WTC11 (cell line): ENCODE data around the gene TCF7L1. TPM values are rescaled to one million over a fixed set of nuclear protein-coding genes. Genes with fewer than 3 reads are reported as not detected.

Experiments
- ATAC-seq: fragments of 200-7000 bp; cut with Tn5 transposase; 2 replicates; pipeline ENCODE4 v1.10.0; 2021; ENCODE audit warnings: mild to moderate bottlenecking, moderate library complexity
- CTCF ChIA-PET: fragments of 300-600 bp; sonication (Branson Sonifier 250); formaldehyde crosslinking; loops from one replicate; lab custom pipeline; 2021; ENCODE audit warnings: antibody characterized with exemption; lab: Charles Lee
- POLR2A ChIA-PET: fragments of 350-600 bp; sonication (Branson Sonifier 250); formaldehyde crosslinking; loops from one replicate; lab custom pipeline; 2021; ENCODE audit warnings: antibody characterized with exemption; lab: Charles Lee
- DNase-seq: peaks from one replicate; pipeline ENCODE4 v3.0.0; 2021; ENCODE audit warnings: low spot score
- H3K27ac Mint-ChIP-seq: 2 replicates; pipeline ENCODE4 v1.8.0; 2021; ENCODE audit warnings: mixed read lengths
- H3K27me3 Mint-ChIP-seq: 2 replicates; pipeline ENCODE4 v1.8.0; 2021; ENCODE audit warnings: low read depth, mild to moderate bottlenecking, moderate library complexity, mixed read lengths
- H3K36me3 Mint-ChIP-seq: 2 replicates; pipeline ENCODE4 v1.8.0; 2021; ENCODE audit warnings: mixed read lengths
- H3K4me1 Mint-ChIP-seq: 2 replicates; pipeline ENCODE4 v1.8.0; 2022; ENCODE audit warnings: mixed read lengths
- H3K4me3 Mint-ChIP-seq: 2 replicates; pipeline ENCODE4 v1.8.0; 2021; ENCODE audit warnings: mild to moderate bottlenecking, moderate library complexity, mixed read lengths
- H3K9me3 Mint-ChIP-seq: 2 replicates; pipeline ENCODE4 v1.8.0; 2021; ENCODE audit warnings: mixed read lengths
- ATF6 ChIP-seq: sonication (generic); formaldehyde crosslinking; IDR thresholded peaks from 2 replicates; pipeline ENCODE4 v1.8.1; 2023; ENCODE audit warnings: mild to moderate bottlenecking, missing genetic modification reagents
- CREM ChIP-seq: sonication (generic); formaldehyde crosslinking; IDR thresholded peaks from 2 replicates; pipeline ENCODE4 v1.8.1; 2022; ENCODE audit warnings: mild to moderate bottlenecking, missing genetic modification reagents, moderate library complexity
- E2F5 ChIP-seq: sonication (generic); formaldehyde crosslinking; IDR thresholded peaks from 2 replicates; pipeline ENCODE4 v1.8.1; 2022; ENCODE audit warnings: mild to moderate bottlenecking, moderate library complexity, missing genetic modification reagents
- ELF4 ChIP-seq: sonication (generic); formaldehyde crosslinking; IDR thresholded peaks from 2 replicates; pipeline ENCODE4 v1.8.1; 2022; ENCODE audit warnings: low read depth, mild to moderate bottlenecking, moderate library complexity, missing genetic modification reagents
- EMX1 ChIP-seq: fragments of 250-450 bp; sonication (Bioruptor Pico); IDR thresholded peaks from 2 replicates; pipeline ENCODE4 v1.8.0; 2021; ENCODE audit warnings: mild to moderate bottlenecking
- ESRRA ChIP-seq: sonication (generic); formaldehyde crosslinking; IDR thresholded peaks from 2 replicates; pipeline ENCODE4 v1.8.1; 2022; ENCODE audit warnings: mild to moderate bottlenecking, missing genetic modification reagents, borderline replicate concordance
- FOXJ3 ChIP-seq: sonication (generic); formaldehyde crosslinking; IDR thresholded peaks from 2 replicates; pipeline ENCODE4 v1.9.0; 2021; ENCODE audit warnings: missing genetic modification reagents, mild to moderate bottlenecking, borderline replicate concordance
- FOXK1 ChIP-seq: sonication (generic); formaldehyde crosslinking; IDR thresholded peaks from 2 replicates; pipeline ENCODE4 v1.8.0; 2022; ENCODE audit warnings: mild to moderate bottlenecking, moderate library complexity, missing genetic modification reagents
- FOXP4 ChIP-seq: sonication (generic); formaldehyde crosslinking; IDR thresholded peaks from 2 replicates; pipeline ENCODE4 v1.8.0; 2022; ENCODE audit warnings: mild to moderate bottlenecking, missing genetic modification reagents
- JAZF1 ChIP-seq: fragments of 250-450 bp; sonication (Bioruptor Pico); IDR thresholded peaks from 2 replicates; pipeline ENCODE4 v1.9.0; 2021; ENCODE audit warnings: moderate library complexity, mild to moderate bottlenecking, inconsistent platforms
- OVOL2 ChIP-seq: fragments of 250-450 bp; sonication (Bioruptor Pico); IDR thresholded peaks from 2 replicates; pipeline ENCODE4 v1.9.0; 2021; ENCODE audit warnings: mild to moderate bottlenecking, borderline replicate concordance
- PREB ChIP-seq: sonication (generic); formaldehyde crosslinking; IDR thresholded peaks from 2 replicates; pipeline ENCODE4 v1.8.1; 2022; ENCODE audit warnings: mild to moderate bottlenecking, missing genetic modification reagents, moderate library complexity, borderline replicate concordance
- PRRX2 ChIP-seq: fragments of 250-450 bp; sonication (Bioruptor Pico); IDR thresholded peaks from 2 replicates; pipeline ENCODE4 v1.8.0; 2021; ENCODE audit warnings: mild to moderate bottlenecking
- RELA ChIP-seq: sonication (generic); formaldehyde crosslinking; IDR thresholded peaks from 2 replicates; pipeline ENCODE4 v1.8.1; 2022; ENCODE audit warnings: missing genetic modification reagents, mild to moderate bottlenecking, borderline replicate concordance
- SMAD3 ChIP-seq: sonication (generic); formaldehyde crosslinking; IDR thresholded peaks from 2 replicates; pipeline ENCODE4 v1.8.0; 2022; ENCODE audit warnings: missing genetic modification reagents, mild to moderate bottlenecking, borderline replicate concordance
- SOX15 ChIP-seq: fragments of 250-450 bp; sonication (Bioruptor Pico); IDR thresholded peaks from 2 replicates; pipeline ENCODE4 v1.9.0; 2021; ENCODE audit warnings: mild to moderate bottlenecking
- TCF7 ChIP-seq: sonication (generic); formaldehyde crosslinking; IDR thresholded peaks from 2 replicates; pipeline ENCODE4 v1.8.0; 2022; ENCODE audit warnings: mild to moderate bottlenecking, low read depth, missing genetic modification reagents, moderate library complexity
- TEAD1 ChIP-seq: sonication (generic); formaldehyde crosslinking; IDR thresholded peaks from 2 replicates; pipeline ENCODE4 v1.8.0; 2022; ENCODE audit warnings: mild to moderate bottlenecking, missing genetic modification reagents
- USF1 ChIP-seq: sonication (generic); formaldehyde crosslinking; IDR thresholded peaks from 2 replicates; pipeline ENCODE4 v1.8.0; 2022; ENCODE audit warnings: mild to moderate bottlenecking, missing genetic modification reagents
- ZBTB21 ChIP-seq: sonication (generic); formaldehyde crosslinking; IDR thresholded peaks from 2 replicates; pipeline ENCODE4 v1.8.1; 2023; ENCODE audit warnings: mild to moderate bottlenecking, missing genetic modification reagents, borderline replicate concordance
- ZNF121 ChIP-seq: sonication (generic); formaldehyde crosslinking; IDR thresholded peaks from 2 replicates; pipeline ENCODE4 v1.8.0; 2023; ENCODE audit warnings: missing genetic modification reagents
- ZNF281 ChIP-seq: sonication (generic); formaldehyde crosslinking; IDR thresholded peaks from 2 replicates; pipeline ENCODE4 v1.8.0; 2023; ENCODE audit warnings: mild to moderate bottlenecking, missing genetic modification reagents
- ZNF317 ChIP-seq: sonication (generic); formaldehyde crosslinking; IDR thresholded peaks from 2 replicates; pipeline ENCODE4 v1.8.1; 2023; ENCODE audit warnings: low read depth, mild to moderate bottlenecking, moderate library complexity, missing genetic modification reagents, borderline replicate concordance
- ZNF416 ChIP-seq: fragments of 250-450 bp; sonication (Bioruptor Pico); IDR thresholded peaks from 2 replicates; pipeline ENCODE4 v1.9.0; 2021; ENCODE audit warnings: mild to moderate bottlenecking, inconsistent platforms
- ZNF423 ChIP-seq: fragments of 250-450 bp; sonication (Bioruptor Pico); IDR thresholded peaks from 2 replicates; pipeline ENCODE4 v2.1.2; 2022; ENCODE audit warnings: mild to moderate bottlenecking, moderate library complexity
- ZNF512 ChIP-seq: sonication (generic); formaldehyde crosslinking; IDR thresholded peaks from 2 replicates; pipeline ENCODE4 v1.8.1; 2022; ENCODE audit warnings: missing genetic modification reagents, borderline replicate concordance
- total RNA-seq: library from RNA; stranded (reverse); gene quantifications from 3 replicates; pipeline ENCODE4 v1.2.3, GENCODE V29; 2021

TCF7L1 gene
- total RNA-seq, 1 experiment from 2014 or later = 104 TPM

- Mint-ChIP-seq H3K36me3 (peaks cover 33% of the 10 kb centered on the region), H3K9me3 (no peaks in the 10 kb centered on the region), H3K27ac (peak overlapping the region; percentile 95), H3K4me3 (peak overlapping the region; percentile 83), H3K4me1 (peaks cover 55% of the 10 kb centered on the region), H3K27me3 (no peaks in the 10 kb centered on the region; the same call in 1 of the 2 replicates)
- ChIA-PET CTCF (interaction anchor here (1.0 to 1.3 kb wide), 7 partner anchors 15 to 164 kb away, joined by 4 to 6 read pairs (median 4); no protein-coding TSS in a partner anchor), POLR2A (interaction anchor here (0.6 to 1.4 kb wide), 13 partner anchors 9 to 174 kb away, joined by 3 to 10 read pairs (median 3); no protein-coding TSS in a partner anchor)
- DNase-seq (peak; percentile 80), ATAC-seq (peak; percentile 20)
- TF ChIP-seq E2F5 (CRISPR knock-in tag) (peak; percentile 86), TCF7 (no peak), JAZF1 (CRISPR knock-in tag) (no peak), CREM (CRISPR knock-in tag) (peak; percentile 50; the same call in 1 of the 2 replicates), ZNF281 (CRISPR knock-in tag) (peak; percentile 73; the same call in 1 of the 2 replicates), ZNF416 (CRISPR knock-in tag) (no peak), FOXJ3 (CRISPR knock-in tag) (no peak), ZNF317 (CRISPR knock-in tag) (no peak), SOX15 (no peak), SMAD3 (CRISPR knock-in tag) (no peak), OVOL2 (CRISPR knock-in tag) (no peak), PREB (no peak), FOXK1 (CRISPR knock-in tag) (peak; percentile 91; the same call in 1 of the 2 replicates), ESRRA (CRISPR knock-in tag) (no peak), EMX1 (no peak), PRRX2 (0 out of 2 replicates have a peak, but pooled peaks have one; percentile 27), FOXP4 (peak; percentile 85; the same call in 1 of the 2 replicates), RELA (no peak), ZNF512 (no peak), ZNF423 (CRISPR knock-in tag) (peak; percentile 97), ZNF121 (CRISPR knock-in tag) (no peak), TEAD1 (CRISPR knock-in tag) (peak; percentile 69; the same call in 1 of the 2 replicates), ZBTB21 (CRISPR knock-in tag) (peak; percentile 56; the same call in 1 of the 2 replicates), ELF4 (no peak), USF1 (CRISPR knock-in tag) (no peak), ATF6 (CRISPR knock-in tag) (no peak)
Observed at GRCh38 chr2:85134896-85135659, 1.9 kb downstream of the TCF7L1 start.
